Measurements from ENCODE around the gene NAPSA. TPM values are rescaled to one million over a fixed set of nuclear protein-coding genes. Genes with fewer than 3 reads are reported as not detected.

Gene NAPSA
- total and polyA plus RNA-seq, 2 donors (not counting 1 experiment from before 2014, with no cell fraction given): 0.03 to 0.17 TPM

GRCh38 chr19:50362656-50363424 lies 2.6 kb downstream of the NAPSA start:
- H3K4me3 ChIP-seq (replicated peaks in 1 of 4; ENCODE audit: control extremely low read depth in 1 of 4, insufficient read depth in 1 of 4, low read depth in 3 of 4, low read length in 4 of 4): no peak overlapping the region
- H4K20me1 ChIP-seq (ENCODE audit: control insufficient read depth, extremely low read depth, insufficient read depth, low read length): no peaks in the 10 kb centered on the region
- no peak overlapping the region for H3K4me2 ChIP-seq (ENCODE audit: extremely low read depth, insufficient read depth, low read length)
- no peaks in the 10 kb centered on the region for H3K9me3 ChIP-seq (ENCODE audit: control insufficient read depth, insufficient read depth, low read depth, low read length)
- no peak overlapping the region for H3K9ac ChIP-seq (ENCODE audit: insufficient read depth, low read length)
- no peak overlapping the region for H2AFZ ChIP-seq (ENCODE audit: low read length)
- no peak overlapping the region for H3K27ac ChIP-seq (ENCODE audit: insufficient read depth, low read length)
- TF ChIP-seq CTCF (conservative IDR thresholded peaks at IDR 0.05 in 1 of 2, IDR thresholded peaks at IDR 0.05 in 1 of 2; ENCODE audit: low read depth in 1 of 2, low read length in 2 of 2) (no peak), EZH2 (IDR thresholded peaks at IDR 0.05; ENCODE audit: low read length, missing control alignments) (no peak)
- H3K79me2 ChIP-seq (ENCODE audit: control insufficient read depth, insufficient read depth, low read length): no peaks in the 10 kb centered on the region
- no peaks in the 10 kb centered on the region for H3K36me3 ChIP-seq (ENCODE audit: control insufficient read depth, insufficient read depth, low read length)
- no peaks in the 10 kb centered on the region for H3K27me3 ChIP-seq (ENCODE audit: control insufficient read depth, insufficient read depth, low read length)
- no peak for DNase-seq (ENCODE audit: low read depth in 2 of 2)
- no peaks in the 10 kb centered on the region for H3K4me1 ChIP-seq (ENCODE audit: control insufficient read depth, extremely low read depth, insufficient read depth, low read length)

GRCh38 chr19:50362030-50362412 lies 3.4 kb downstream of the NAPSA start:
- no peak for DNase-seq (ENCODE audit: low read depth in 2 of 2)
- Histone ChIP-seq H3K4me3 (replicated peaks in 1 of 4; ENCODE audit: control extremely low read depth in 1 of 4, insufficient read depth in 1 of 4, low read depth in 3 of 4, low read length in 4 of 4) (no peak overlapping the region), H3K79me2 (ENCODE audit: control insufficient read depth, insufficient read depth, low read length) (no peaks in the 10 kb centered on the region), H3K4me2 (ENCODE audit: extremely low read depth, insufficient read depth, low read length) (no peak overlapping the region), H2AFZ (ENCODE audit: low read length) (no peak overlapping the region), H3K4me1 (ENCODE audit: control insufficient read depth, extremely low read depth, insufficient read depth, low read length) (no peaks in the 10 kb centered on the region), H3K9ac (ENCODE audit: insufficient read depth, low read length) (no peak overlapping the region), H3K27ac (ENCODE audit: insufficient read depth, low read length) (no peak overlapping the region), H3K9me3 (ENCODE audit: control insufficient read depth, insufficient read depth, low read depth, low read length) (no peaks in the 10 kb centered on the region), H3K36me3 (ENCODE audit: control insufficient read depth, insufficient read depth, low read length) (no peaks in the 10 kb centered on the region), H4K20me1 (ENCODE audit: control insufficient read depth, extremely low read depth, insufficient read depth, low read length) (no peaks in the 10 kb centered on the region), H3K27me3 (ENCODE audit: control insufficient read depth, insufficient read depth, low read length) (no peaks in the 10 kb centered on the region)
- TF ChIP-seq CTCF (conservative IDR thresholded peaks at IDR 0.05 in 1 of 2, IDR thresholded peaks at IDR 0.05 in 1 of 2; ENCODE audit: low read depth in 1 of 2, low read length in 2 of 2) (no peak), EZH2 (IDR thresholded peaks at IDR 0.05; ENCODE audit: low read length, missing control alignments) (no peak)

- Histone ChIP-seq H3K9ac (ENCODE audit: insufficient read depth, low read length) (no peak overlapping the region), H4K20me1 (ENCODE audit: control insufficient read depth, extremely low read depth, insufficient read depth, low read length) (no peaks in the 10 kb centered on the region), H3K27me3 (ENCODE audit: control insufficient read depth, insufficient read depth, low read length) (no peaks in the 10 kb centered on the region), H3K36me3 (ENCODE audit: control insufficient read depth, insufficient read depth, low read length) (no peaks in the 10 kb centered on the region), H3K9me3 (ENCODE audit: control insufficient read depth, insufficient read depth, low read depth, low read length) (no peaks in the 10 kb centered on the region), H2AFZ (ENCODE audit: low read length) (no peak overlapping the region), H3K79me2 (ENCODE audit: control insufficient read depth, insufficient read depth, low read length) (no peaks in the 10 kb centered on the region), H3K27ac (ENCODE audit: insufficient read depth, low read length) (no peak overlapping the region), H3K4me1 (ENCODE audit: control insufficient read depth, extremely low read depth, insufficient read depth, low read length) (no peaks in the 10 kb centered on the region), H3K4me3 (replicated peaks in 1 of 4; ENCODE audit: control extremely low read depth in 1 of 4, insufficient read depth in 1 of 4, low read depth in 3 of 4, low read length in 4 of 4) (no peak overlapping the region), H3K4me2 (ENCODE audit: extremely low read depth, insufficient read depth, low read length) (no peak overlapping the region)
- TF ChIP-seq EZH2 (IDR thresholded peaks at IDR 0.05; ENCODE audit: low read length, missing control alignments) (no peak), CTCF (conservative IDR thresholded peaks at IDR 0.05 in 1 of 2, IDR thresholded peaks at IDR 0.05 in 1 of 2; ENCODE audit: low read depth in 1 of 2, low read length in 2 of 2) (no peak)
- no peak for DNase-seq (ENCODE audit: low read depth in 2 of 2)
Observed at GRCh38 chr19:50361290-50362029, 4.0 kb downstream of the NAPSA start.

Measured in fibroblast of lung (primary cell).